Adipocyte (in vitro differentiated cells): ENCODE results near the gene CAPN12.

Experiments
- DNase-seq: peaks from one replicate; pipeline ENCODE4 v3.0.0-alpha.2; 2015; ENCODE audit warnings: low read depth
- H3K27me3 ChIP-seq: replicated peaks from 2 replicates; pipeline ENCODE4 v1.7.0; 2013; ENCODE audit warnings: mild to moderate bottlenecking, low read length, moderate library complexity; ENCODE audit not compliant: control insufficient read depth, insufficient read depth
- H3K36me3 ChIP-seq: 2 replicates; pipeline ENCODE4 v1.7.0; 2013; ENCODE audit warnings: low read length, mild to moderate bottlenecking, moderate library complexity; ENCODE audit not compliant: control insufficient read depth, insufficient read depth, severe bottlenecking
- H3K4me1 ChIP-seq: 2 replicates; pipeline ENCODE4 v1.7.0; 2013; ENCODE audit warnings: mild to moderate bottlenecking, low read length, moderate library complexity; ENCODE audit not compliant: control insufficient read depth, insufficient read depth
- H3K4me3 ChIP-seq: 2 replicates; pipeline ENCODE4 v1.7.0; 2013; ENCODE audit warnings: mild to moderate bottlenecking, low read length, moderate library complexity
- H3K9ac ChIP-seq: 2 replicates; pipeline ENCODE4 v1.7.0; 2013; ENCODE audit warnings: mild to moderate bottlenecking, low read length, moderate library complexity
- H3K9me3 ChIP-seq: 2 replicates; pipeline ENCODE4 v1.7.0; 2013; ENCODE audit warnings: mild to moderate bottlenecking, low read length, moderate library complexity; ENCODE audit not compliant: control insufficient read depth

The CAPN12 gene

DNA sequence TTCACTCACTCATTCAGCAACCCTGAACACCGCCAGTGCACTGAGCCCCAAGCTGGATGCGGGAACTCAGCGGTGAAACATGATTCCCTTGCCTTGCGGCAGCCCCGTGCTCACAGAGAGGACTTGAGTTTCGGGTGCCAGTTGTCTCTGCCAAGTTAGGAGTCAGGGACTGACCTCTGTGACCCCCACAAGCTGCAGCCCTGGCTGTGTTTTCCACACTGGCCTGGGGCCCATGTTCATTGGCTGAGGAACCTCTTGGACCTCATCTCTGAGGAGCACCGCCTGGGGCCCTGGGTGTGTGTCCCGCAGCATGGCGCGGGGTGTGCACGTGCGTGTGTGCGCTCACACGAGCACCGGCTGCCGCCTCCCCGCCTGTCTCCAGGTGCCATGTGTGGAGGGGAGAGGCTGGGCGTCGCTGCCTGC lies 31.0 kb downstream of the CAPN12 start:
- Histone ChIP-seq H3K4me1 (peaks cover 28% of the 10 kb centered on the region), H3K9me3 (no peaks in the 10 kb centered on the region), H3K9ac (no peak overlapping the region), H3K36me3 (peaks cover 86% of the 10 kb centered on the region), H3K4me3 (no peak overlapping the region), H3K27me3 (no peaks in the 10 kb centered on the region)
- DNase-seq: no peak

GRCh38 chr19:38712161-38712748 lies 32.0 kb downstream of the CAPN12 start:
- Histone ChIP-seq H3K4me3 (no peak overlapping the region), H3K9me3 (no peaks in the 10 kb centered on the region), H3K27me3 (no peaks in the 10 kb centered on the region), H3K4me1 (peaks cover 32% of the 10 kb centered on the region), H3K36me3 (peaks cover 86% of the 10 kb centered on the region), H3K9ac (peak overlapping the region; percentile 11)
- no peak for DNase-seq

- Histone ChIP-seq H3K36me3 (peaks cover 86% of the 10 kb centered on the region), H3K27me3 (no peaks in the 10 kb centered on the region), H3K9ac (peak overlapping the region; percentile 12), H3K4me1 (peaks cover 34% of the 10 kb centered on the region), H3K4me3 (no peak overlapping the region), H3K9me3 (no peaks in the 10 kb centered on the region)
- DNase-seq: no peak
Observed at GRCh38 chr19:38711726-38712153, 32.5 kb downstream of the CAPN12 start.

- H3K4me1 ChIP-seq: peaks cover 34% of the 10 kb centered on the region
- no peaks in the 10 kb centered on the region for H3K27me3 ChIP-seq
- H3K9ac ChIP-seq: peak overlapping the region; percentile 12
- H3K4me3 ChIP-seq: no peak overlapping the region
- no peaks in the 10 kb centered on the region for H3K9me3 ChIP-seq
- H3K36me3 ChIP-seq: peaks cover 86% of the 10 kb centered on the region
- no peak for DNase-seq
Observed at GRCh38 chr19:38710928-38711725, 33.1 kb downstream of the CAPN12 start.

DNA sequence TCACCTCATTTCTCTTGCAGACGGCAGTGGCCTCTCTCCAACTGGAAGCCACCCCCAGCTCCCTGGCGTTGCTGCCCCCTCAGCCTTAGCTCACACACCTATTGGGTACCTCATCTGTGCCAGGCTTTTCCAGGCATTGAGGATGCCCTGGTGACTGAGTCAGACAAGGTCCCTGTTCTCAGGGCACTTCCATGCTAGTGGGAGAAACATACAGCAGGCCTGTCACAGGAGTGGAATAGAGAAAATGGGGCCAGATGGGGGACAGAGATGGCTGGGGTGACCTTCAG lies 33.9 kb downstream of the CAPN12 start:
- no peaks in the 10 kb centered on the region for H3K9me3 ChIP-seq
- no peak overlapping the region for H3K4me3 ChIP-seq
- H3K27me3 ChIP-seq: no peaks in the 10 kb centered on the region
- no peak for DNase-seq
- no peak overlapping the region for H3K9ac ChIP-seq
- H3K36me3 ChIP-seq: peaks cover 87% of the 10 kb centered on the region
- peaks cover 34% of the 10 kb centered on the region for H3K4me1 ChIP-seq

- no peaks in the 10 kb centered on the region for H3K9me3 ChIP-seq
- no peaks in the 10 kb centered on the region for H3K27me3 ChIP-seq
- H3K36me3 ChIP-seq: peaks cover 90% of the 10 kb centered on the region
- no peak for DNase-seq
- H3K4me3 ChIP-seq: no peak overlapping the region
- H3K4me1 ChIP-seq: peaks cover 34% of the 10 kb centered on the region
- no peak overlapping the region for H3K9ac ChIP-seq
Observed at GRCh38 chr19:38709671-38710415, 34.4 kb downstream of the CAPN12 start.

GRCh38 chr19:38709119-38709518 lies 35.2 kb downstream of the CAPN12 start:
- Histone ChIP-seq H3K27me3 (no peaks in the 10 kb centered on the region), H3K9me3 (no peaks in the 10 kb centered on the region), H3K4me3 (no peak overlapping the region), H3K4me1 (peaks cover 34% of the 10 kb centered on the region), H3K9ac (no peak overlapping the region), H3K36me3 (peaks cover 90% of the 10 kb centered on the region)
- no peak for DNase-seq

DNA sequence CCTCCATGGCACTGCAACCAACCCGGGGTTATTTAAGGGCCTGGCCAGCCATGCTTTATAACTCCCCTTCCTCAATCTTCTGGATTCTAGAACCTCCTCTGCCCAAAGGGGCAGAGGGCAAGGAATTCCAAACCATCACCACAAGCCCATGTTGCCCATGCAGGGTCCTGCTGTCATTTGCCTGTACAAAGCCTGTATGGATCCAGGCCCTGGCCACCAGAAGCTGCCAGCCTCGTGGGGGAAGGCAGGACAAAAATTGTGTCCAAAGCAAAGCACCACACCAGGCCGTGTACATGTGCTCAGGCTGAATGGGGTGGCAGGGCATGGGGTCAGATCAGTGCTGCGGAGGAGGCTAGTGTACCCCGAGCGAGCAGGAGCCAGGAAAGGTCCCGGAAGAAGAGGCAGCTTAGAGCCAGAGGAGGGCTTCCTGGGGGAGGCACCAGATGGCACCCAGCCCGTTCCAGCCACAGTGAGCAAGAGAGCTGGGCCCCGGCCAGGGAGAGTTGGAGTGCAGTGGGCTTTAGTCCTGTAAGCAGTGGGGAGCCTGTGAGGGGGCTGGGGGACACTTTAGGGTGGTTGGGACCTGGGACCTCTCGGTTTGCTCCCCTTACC lies 35.8 kb downstream of the CAPN12 start:
- no peak for DNase-seq
- Histone ChIP-seq H3K36me3 (peaks cover 90% of the 10 kb centered on the region), H3K9me3 (no peaks in the 10 kb centered on the region), H3K27me3 (no peaks in the 10 kb centered on the region), H3K9ac (no peak overlapping the region), H3K4me1 (peaks cover 31% of the 10 kb centered on the region), H3K4me3 (no peak overlapping the region)

- no peak for DNase-seq
- Histone ChIP-seq H3K9me3 (no peaks in the 10 kb centered on the region), H3K4me1 (peaks cover 22% of the 10 kb centered on the region), H3K4me3 (no peak overlapping the region), H3K27me3 (no peaks in the 10 kb centered on the region), H3K36me3 (peaks cover 98% of the 10 kb centered on the region), H3K9ac (no peak overlapping the region)
Observed at GRCh38 chr19:38707512-38708114, 36.7 kb downstream of the CAPN12 start.

GRCh38 chr19:38706792-38707511 lies 37.3 kb downstream of the CAPN12 start:
- H3K4me3 ChIP-seq: no peak overlapping the region
- DNase-seq: no peak
- H3K4me1 ChIP-seq: peaks cover 20% of the 10 kb centered on the region
- no peaks in the 10 kb centered on the region for H3K9me3 ChIP-seq
- no peaks in the 10 kb centered on the region for H3K27me3 ChIP-seq
- no peak overlapping the region for H3K9ac ChIP-seq
- peaks cover 98% of the 10 kb centered on the region for H3K36me3 ChIP-seq
